Astrocyte of the cerebellum (primary cell): ENCODE measurements around the gene DCLK2.
A peak's percentile ranks its signal among the peaks of the same experiment; 100 is the strongest.

Source experiments
- DNase-seq: peaks from one replicate; pipeline ENCODE4 v3.0.0-alpha.2; 2011; ENCODE audit warnings: low read depth
- H3K4me3 ChIP-seq: 2 replicates; pipeline ENCODE4 v1.5.1; 2011; ENCODE audit warnings: mild to moderate bottlenecking, low read depth, low read length, moderate library complexity
- CTCF ChIP-seq: IDR thresholded peaks from 2 replicates; pipeline ENCODE4 v1.5.1; 2012; ENCODE audit warnings: low read length, low read depth, moderate library complexity, mild to moderate bottlenecking; ENCODE audit errors: missing control alignments
- in situ Hi-C: cut with HindIII; loops from 2 replicates; pipeline ENCODE4 v1.10.0; 2017; ENCODE audit warnings: low sequenced_read_pairs

Gene DCLK2

GRCh38 chr4:150145090-150145945, 67.1 kb downstream of the DCLK2 start:
- in situ Hi-C loops = no loop called here
- no peak for DNase-seq
- H3K4me3 ChIP-seq = no peak overlapping the region
- TF ChIP-seq CTCF = peak; percentile 25

- TF ChIP-seq CTCF = no peak
- DNase-seq = no peak
- H3K4me3 ChIP-seq = no peak overlapping the region
- in situ Hi-C loops = no loop called here
Measured at GRCh38 chr4:150145946-150146340, 67.7 kb downstream of the DCLK2 start.

- no peak overlapping the region for H3K4me3 ChIP-seq
- in situ Hi-C loops = no loop called here
- TF ChIP-seq CTCF = no peak
- DNase-seq = peak; percentile 80
Measured at GRCh38 chr4:150149381-150149780, 71.1 kb downstream of the DCLK2 start.

GRCh38 chr4:150150629-150151062, 72.4 kb downstream of the DCLK2 start:
- TF ChIP-seq CTCF = no peak
- in situ Hi-C loops = no loop called here
- no peak overlapping the region for H3K4me3 ChIP-seq
- DNase-seq = no peak

GRCh38 chr4:150152766-150153165, 74.5 kb downstream of the DCLK2 start:
- no peak overlapping the region for H3K4me3 ChIP-seq
- DNase-seq = peak; percentile 86
- in situ Hi-C loops = no loop called here
- TF ChIP-seq CTCF = no peak

- H3K4me3 ChIP-seq = no peak overlapping the region
- in situ Hi-C loops = no loop called here
- no peak for DNase-seq
- TF ChIP-seq CTCF = no peak
Measured at GRCh38 chr4:150155391-150155790, 77.1 kb downstream of the DCLK2 start.
